ENCODE data around the gene SLC47A1.

SLC47A1 gene

GRCh38 chr17:19590912-19591551 lies 57.4 kb downstream of the SLC47A1 start:
- TF ChIP-seq CTCF (IDR thresholded peaks at IDR 0.05; ENCODE audit: borderline replicate concordance, insufficient read depth, low read depth, low read length), result no peak
- H3K4me3 ChIP-seq (ENCODE audit: low read depth, low read length), result no peak overlapping the region

- H3K4me3 ChIP-seq (ENCODE audit: low read depth, low read length), result no peak overlapping the region
- TF ChIP-seq CTCF (IDR thresholded peaks at IDR 0.05; ENCODE audit: borderline replicate concordance, insufficient read depth, low read depth, low read length), result no peak
Observed at GRCh38 chr17:19592316-19592715, 58.7 kb downstream of the SLC47A1 start.

GRCh38 chr17:19596869-19597268 lies 63.2 kb downstream of the SLC47A1 start:
- no peak for TF ChIP-seq CTCF (IDR thresholded peaks at IDR 0.05; ENCODE audit: borderline replicate concordance, insufficient read depth, low read depth, low read length)
- no peak overlapping the region for H3K4me3 ChIP-seq (ENCODE audit: low read depth, low read length)

- TF ChIP-seq CTCF (IDR thresholded peaks at IDR 0.05; ENCODE audit: borderline replicate concordance, insufficient read depth, low read depth, low read length), result no peak
- no peak overlapping the region for H3K4me3 ChIP-seq (ENCODE audit: low read depth, low read length)
Observed at GRCh38 chr17:19610311-19610710, 76.7 kb downstream of the SLC47A1 start.

- no peak overlapping the region for H3K4me3 ChIP-seq (ENCODE audit: low read depth, low read length)
- TF ChIP-seq CTCF (IDR thresholded peaks at IDR 0.05; ENCODE audit: borderline replicate concordance, insufficient read depth, low read depth, low read length), result no peak
Observed at GRCh38 chr17:19610879-19611278, 77.2 kb downstream of the SLC47A1 start.

- TF ChIP-seq CTCF (IDR thresholded peaks at IDR 0.05; ENCODE audit: borderline replicate concordance, insufficient read depth, low read depth, low read length), result no peak
Observed at GRCh38 chr17:19613979-19614378, 80.3 kb downstream of the SLC47A1 start.

GRCh38 chr17:19614900-19615299 lies 81.2 kb downstream of the SLC47A1 start:
- TF ChIP-seq CTCF (IDR thresholded peaks at IDR 0.05; ENCODE audit: borderline replicate concordance, insufficient read depth, low read depth, low read length), result 0 out of 2 replicates have a peak, but pooled peaks have one; percentile 3
- no peak overlapping the region for H3K4me3 ChIP-seq (ENCODE audit: low read depth, low read length)

More at GRCh38 chr17:19613979-19614378, 80.3 kb downstream of the SLC47A1 start:
- H3K4me3 ChIP-seq (ENCODE audit: low read depth, low read length), result no peak overlapping the region

Data from GM12875 (cell line).